OCI-LY3 (cell line): ENCODE results near the gene TSPEAR.

Experiments
- EZH2phosphoT487 ChIP-seq: fragments of 200-600 bp; shearing (Covaris generic); IDR thresholded peaks from 2 replicates; pipeline ENCODE4 v1.6.1; 2018; ENCODE audit warnings: antibody characterized with exemption, mixed run types, low read depth
- TF ChIP-seq, protein P1 (sequence below): fragments of 200-600, 300-600 bp; sonication (generic); IDR thresholded peaks from 2 replicates; pipeline ENCODE4 v1.5.1; 2014; ENCODE audit warnings: antibody characterized with exemption, low read length, low read depth

DNA sequence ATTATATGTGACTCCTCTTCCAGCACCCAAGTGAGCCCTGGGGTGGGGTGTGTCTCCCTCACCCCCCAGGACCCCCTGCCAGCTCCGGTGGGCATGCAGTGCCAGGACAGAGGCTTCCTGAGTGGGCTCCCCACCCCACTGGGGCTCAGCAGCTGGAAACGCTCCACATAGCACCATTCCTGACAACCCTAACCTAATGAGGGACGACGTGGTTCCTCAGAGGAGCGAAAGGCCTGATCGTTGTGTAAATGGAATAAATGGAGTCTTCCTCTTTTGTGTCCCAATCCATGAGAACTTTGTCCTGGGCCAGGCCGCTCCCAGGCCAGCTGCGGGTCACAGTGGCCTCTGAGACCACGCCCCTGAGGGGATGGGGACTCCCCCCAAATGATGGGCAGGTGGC lies 1.8 kb upstream of the TSPEAR start:
- TF ChIP-seq, protein P1, sequence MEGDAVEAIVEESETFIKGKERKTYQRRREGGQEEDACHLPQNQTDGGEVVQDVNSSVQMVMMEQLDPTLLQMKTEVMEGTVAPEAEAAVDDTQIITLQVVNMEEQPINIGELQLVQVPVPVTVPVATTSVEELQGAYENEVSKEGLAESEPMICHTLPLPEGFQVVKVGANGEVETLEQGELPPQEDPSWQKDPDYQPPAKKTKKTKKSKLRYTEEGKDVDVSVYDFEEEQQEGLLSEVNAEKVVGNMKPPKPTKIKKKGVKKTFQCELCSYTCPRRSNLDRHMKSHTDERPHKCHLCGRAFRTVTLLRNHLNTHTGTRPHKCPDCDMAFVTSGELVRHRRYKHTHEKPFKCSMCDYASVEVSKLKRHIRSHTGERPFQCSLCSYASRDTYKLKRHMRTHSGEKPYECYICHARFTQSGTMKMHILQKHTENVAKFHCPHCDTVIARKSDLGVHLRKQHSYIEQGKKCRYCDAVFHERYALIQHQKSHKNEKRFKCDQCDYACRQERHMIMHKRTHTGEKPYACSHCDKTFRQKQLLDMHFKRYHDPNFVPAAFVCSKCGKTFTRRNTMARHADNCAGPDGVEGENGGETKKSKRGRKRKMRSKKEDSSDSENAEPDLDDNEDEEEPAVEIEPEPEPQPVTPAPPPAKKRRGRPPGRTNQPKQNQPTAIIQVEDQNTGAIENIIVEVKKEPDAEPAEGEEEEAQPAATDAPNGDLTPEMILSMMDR = no peak
- TF ChIP-seq EZH2phosphoT487 = no peak
